ENCODE results near the gene ECD. TPM values are rescaled to one million over a fixed set of nuclear protein-coding genes. Genes with fewer than 3 reads are reported as not detected.

Gene ECD
- polyA plus RNA-seq, 2 of the 4 experiments (the other 2 are of a cell fraction) = 26.5 to 53.6 TPM

DNA sequence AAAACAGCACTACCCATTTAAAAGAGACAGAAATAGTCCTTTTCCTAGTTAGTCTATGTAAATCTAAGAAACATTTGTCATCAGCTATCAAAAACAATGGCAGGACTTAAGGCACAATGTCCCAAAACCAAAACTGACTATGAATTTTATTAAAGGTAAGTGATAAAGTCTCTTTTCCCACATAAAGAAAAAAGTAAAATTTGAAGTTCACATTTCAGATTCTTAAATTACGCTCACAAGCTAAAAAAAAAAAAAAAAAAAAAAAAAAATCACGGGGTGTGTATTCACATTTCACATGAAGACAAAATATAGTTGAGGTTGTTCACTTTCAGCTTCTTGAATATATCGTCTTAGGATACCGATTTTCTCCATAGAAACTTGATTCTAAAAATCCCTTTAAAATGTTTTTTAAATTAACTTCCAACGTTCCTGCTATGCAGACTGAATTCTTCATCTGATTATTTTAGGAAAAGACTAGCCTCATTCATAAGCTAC, 72.8 kb downstream of the ECD start:
- CTCF ChIA-PET = interaction anchor here (0.8 to 1.7 kb wide), 8 partner anchors 13 to 731 kb away, joined by 3 to 19 read pairs (median 4); partner anchors contain the start of gene NUDT13
- Histone ChIP-seq H3K4me2 (peak overlapping the region; percentile 72), H3K9me3 (no peaks in the 10 kb centered on the region), H3K27ac (peak overlapping the region; percentile 90 to 94), H3K4me1 (peaks cover 18% of the 10 kb centered on the region), H3K4me3 (peak overlapping the region; percentile 75)
- no peak for DNase-seq (ENCODE audit: low read depth in 1 of 2, low spot score in 1 of 2)
- WGBS (ENCODE audit: missing lambda C conversion rate) = 3% methylated on average over 5 of the region's 5 CpGs
- TF ChIP-seq EHMT2 (IDR thresholded peaks at IDR 0.05; ENCODE audit: low read depth) (no peak), JUN (IDR thresholded peaks at IDR 0.05) (no peak), FOSB (CRISPR knock-in tag; IDR thresholded peaks at IDR 0.05) (no peak), RFX5 (IDR thresholded peaks at IDR 0.05) (no peak), RCOR1 (IDR thresholded peaks at IDR 0.05; ENCODE audit: low read depth, low read length) (no peak), MYC (IDR thresholded peaks at IDR 0.05; ENCODE audit: borderline replicate concordance, low read length) (no peak), RARB (CRISPR knock-in tag; IDR thresholded peaks at IDR 0.05) (no peak), BHLHE40 (IDR thresholded peaks at IDR 0.05; ENCODE audit: low read depth, low read length) (no peak), E2F6 (IDR thresholded peaks at IDR 0.05; ENCODE audit: borderline replicate concordance, low read depth) (no peak), KDM5A (IDR thresholded peaks at IDR 0.05) (no peak), SREBF2 (IDR thresholded peaks at IDR 0.05) (no peak), KDM1A (IDR thresholded peaks at IDR 0.05; ENCODE audit: low read depth) (no peak), FOXS1 (CRISPR knock-in tag; IDR thresholded peaks at IDR 0.05) (no peak)
- TF ChIP-seq, protein P1, sequence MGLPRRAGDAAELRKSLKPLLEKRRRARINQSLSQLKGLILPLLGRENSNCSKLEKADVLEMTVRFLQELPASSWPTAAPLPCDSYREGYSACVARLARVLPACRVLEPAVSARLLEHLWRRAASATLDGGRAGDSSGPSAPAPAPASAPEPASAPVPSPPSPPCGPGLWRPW (IDR thresholded peaks at IDR 0.05) = no peak
- TF ChIP-seq, protein P2, sequence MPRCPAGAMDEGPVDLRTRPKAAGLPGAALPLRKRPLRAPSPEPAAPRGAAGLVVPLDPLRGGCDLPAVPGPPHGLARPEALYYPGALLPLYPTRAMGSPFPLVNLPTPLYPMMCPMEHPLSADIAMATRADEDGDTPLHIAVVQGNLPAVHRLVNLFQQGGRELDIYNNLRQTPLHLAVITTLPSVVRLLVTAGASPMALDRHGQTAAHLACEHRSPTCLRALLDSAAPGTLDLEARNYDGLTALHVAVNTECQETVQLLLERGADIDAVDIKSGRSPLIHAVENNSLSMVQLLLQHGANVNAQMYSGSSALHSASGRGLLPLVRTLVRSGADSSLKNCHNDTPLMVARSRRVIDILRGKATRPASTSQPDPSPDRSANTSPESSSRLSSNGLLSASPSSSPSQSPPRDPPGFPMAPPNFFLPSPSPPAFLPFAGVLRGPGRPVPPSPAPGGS (IDR thresholded peaks at IDR 0.05) = no peak
- TF ChIP-seq, protein P3, sequence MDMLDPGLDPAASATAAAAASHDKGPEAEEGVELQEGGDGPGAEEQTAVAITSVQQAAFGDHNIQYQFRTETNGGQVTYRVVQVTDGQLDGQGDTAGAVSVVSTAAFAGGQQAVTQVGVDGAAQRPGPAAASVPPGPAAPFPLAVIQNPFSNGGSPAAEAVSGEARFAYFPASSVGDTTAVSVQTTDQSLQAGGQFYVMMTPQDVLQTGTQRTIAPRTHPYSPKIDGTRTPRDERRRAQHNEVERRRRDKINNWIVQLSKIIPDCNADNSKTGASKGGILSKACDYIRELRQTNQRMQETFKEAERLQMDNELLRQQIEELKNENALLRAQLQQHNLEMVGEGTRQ (IDR thresholded peaks at IDR 0.05) = no peak
- FAIRE-seq = no peak
- POLR2A ChIA-PET = interaction anchor here (0.6 to 3.4 kb wide), 6 partner anchors 12 to 458 kb away, joined by 3 to 55 read pairs (median 5); partner anchors contain the start of genes ECD, FAM149B1 and NUDT13
- ATAC-seq = no peak

GRCh38 chr10:73093922-73094850, 73.6 kb downstream of the ECD start:
- H3K9me3 ChIP-seq = no peaks in the 10 kb centered on the region
- 26% methylated on average over 2 of the region's 2 CpGs for WGBS (ENCODE audit: missing lambda C conversion rate)
- ATAC-seq = no peak
- H3K4me3 ChIP-seq = peak overlapping the region; percentile 75
- ChIA-PET CTCF (interaction anchor here (0.8 to 1.6 kb wide), 5 partner anchors 14 to 730 kb away, joined by 3 to 4 read pairs (median 3); no protein-coding TSS in a partner anchor), POLR2A (interaction anchor here (0.6 to 3.4 kb wide), 3 partner anchors 17 to 457 kb away, joined by 3 to 55 read pairs (median 4); partner anchors contain the start of gene NUDT13)
- FAIRE-seq = no peak
- peaks cover 18% of the 10 kb centered on the region for H3K4me1 ChIP-seq
- DNase-seq (ENCODE audit: low read depth in 1 of 2, low spot score in 1 of 2) = peak in 1 of 2 experiments; percentile 35
- peak overlapping the region; percentile 72 for H3K4me2 ChIP-seq
- H3K27ac ChIP-seq = peak overlapping the region; percentile 2 to 54; a peak in 5 of 6 replicates
- no peak for TF ChIP-seq EHF (CRISPR knock-in tag; IDR thresholded peaks at IDR 0.05)
- no peak for TF ChIP-seq EP300 (IDR thresholded peaks at IDR 0.05)
- no peak for TF ChIP-seq SREBF2 (IDR thresholded peaks at IDR 0.05)
- TF ChIP-seq EHMT2 (IDR thresholded peaks at IDR 0.05; ENCODE audit: low read depth) = no peak

GRCh38 chr10:73092830-73093229, 75.0 kb downstream of the ECD start:
- FAIRE-seq = no peak
- no peak for DNase-seq (ENCODE audit: low read depth in 1 of 2, low spot score in 1 of 2)
- WGBS (ENCODE audit: missing lambda C conversion rate) = 96% methylated on average over 3 of the region's 3 CpGs
- Histone ChIP-seq H3K4me2 (no peak overlapping the region), H3K4me3 (no peak overlapping the region), H3K9me3 (no peaks in the 10 kb centered on the region), H3K4me1 (peaks cover 18% of the 10 kb centered on the region), H3K27ac (no peak overlapping the region)
- ChIA-PET CTCF (interaction anchor here (1.6 kb wide), 1 partner anchor 15 kb away, joined by 3 read pairs; no protein-coding TSS in a partner anchor), POLR2A (no interaction called here)
- ATAC-seq = no peak
- no peak for TF ChIP-seq POLR2A (IDR thresholded peaks at IDR 0.05; ENCODE audit: low read length)
- no peak for TF ChIP-seq MAX (IDR thresholded peaks at IDR 0.05)
- no peak for TF ChIP-seq MAFK (IDR thresholded peaks at IDR 0.05; ENCODE audit: partially characterized antibody)
- TF ChIP-seq MYC (IDR thresholded peaks at IDR 0.05; ENCODE audit: borderline replicate concordance, low read length) = no peak
- TF ChIP-seq ZSCAN20 (CRISPR knock-in tag; IDR thresholded peaks at IDR 0.05) = no peak
- TF ChIP-seq TP53 (CRISPR knock-in tag; IDR thresholded peaks at IDR 0.05) = no peak
- TF ChIP-seq EHF (CRISPR knock-in tag; IDR thresholded peaks at IDR 0.05) = no peak
- no peak for TF ChIP-seq SMC3 (IDR thresholded peaks at IDR 0.05)
- no peak for TF ChIP-seq MAZ (IDR thresholded peaks at IDR 0.05; ENCODE audit: borderline replicate concordance, low read depth, low read length)
- TF ChIP-seq BHLHE40 (IDR thresholded peaks at IDR 0.05; ENCODE audit: low read depth, low read length) = no peak
- no peak for TF ChIP-seq POLR2AphosphoS2 (conservative IDR thresholded peaks at IDR 0.05; ENCODE audit: low read length)
- TF ChIP-seq KDM1A (IDR thresholded peaks at IDR 0.05; ENCODE audit: low read depth) = no peak
- TF ChIP-seq JUNB (IDR thresholded peaks at IDR 0.05) = no peak
- no peak for TF ChIP-seq HOXB5 (CRISPR knock-in tag; IDR thresholded peaks at IDR 0.05)
- no peak for TF ChIP-seq GATA3 (IDR thresholded peaks at IDR 0.05; ENCODE audit: borderline replicate concordance)
- no peak for TF ChIP-seq ELK1 (IDR thresholded peaks at IDR 0.05; ENCODE audit: low read depth, low read length)
